Measurements from ENCODE around the gene PRKN. TPM values are rescaled to one million over a fixed set of nuclear protein-coding genes. Genes with fewer than 3 reads are reported as not detected.

Gene PRKN
- total RNA-seq, 1 donor from 2014 or later = 5.7 TPM

GRCh38 chr6:162226803-162227202 lies 500.8 kb downstream of the PRKN start:
- H3K4me3 Mint-ChIP-seq (ENCODE audit: unreplicated experiment) = no peak overlapping the region
- H3K9me3 Mint-ChIP-seq (ENCODE audit: low read depth) = no peaks in the 10 kb centered on the region
- no peak for TF ChIP-seq CTCF (IDR thresholded peaks at IDR 0.05)
- H3K27me3 Mint-ChIP-seq (ENCODE audit: low read depth) = no peaks in the 10 kb centered on the region
- H3K36me3 Mint-ChIP-seq (ENCODE audit: low read depth) = no peaks in the 10 kb centered on the region
- no peak for DNase-seq (ENCODE audit: low spot score)
- no peaks in the 10 kb centered on the region for H3K4me1 Mint-ChIP-seq (ENCODE audit: low read depth)
- no peak overlapping the region for H3K27ac Mint-ChIP-seq (ENCODE audit: unreplicated experiment)

- no peak for TF ChIP-seq CTCF (IDR thresholded peaks at IDR 0.05)
- Mint-ChIP-seq H3K36me3 (ENCODE audit: low read depth) (no peaks in the 10 kb centered on the region), H3K27ac (ENCODE audit: unreplicated experiment) (no peak overlapping the region), H3K4me3 (ENCODE audit: unreplicated experiment) (no peak overlapping the region), H3K27me3 (ENCODE audit: low read depth) (no peaks in the 10 kb centered on the region), H3K9me3 (ENCODE audit: low read depth) (no peaks in the 10 kb centered on the region), H3K4me1 (ENCODE audit: low read depth) (no peaks in the 10 kb centered on the region)
- DNase-seq (ENCODE audit: low spot score) = no peak
Observed at GRCh38 chr6:162222521-162222920, 505.0 kb downstream of the PRKN start.

GRCh38 chr6:162220876-162221275 lies 506.7 kb downstream of the PRKN start:
- no peak overlapping the region for H3K4me3 Mint-ChIP-seq (ENCODE audit: unreplicated experiment)
- no peaks in the 10 kb centered on the region for H3K9me3 Mint-ChIP-seq (ENCODE audit: low read depth)
- no peaks in the 10 kb centered on the region for H3K27me3 Mint-ChIP-seq (ENCODE audit: low read depth)
- no peaks in the 10 kb centered on the region for H3K36me3 Mint-ChIP-seq (ENCODE audit: low read depth)
- no peak for DNase-seq (ENCODE audit: low spot score)
- no peak for TF ChIP-seq CTCF (IDR thresholded peaks at IDR 0.05)
- H3K4me1 Mint-ChIP-seq (ENCODE audit: low read depth) = no peaks in the 10 kb centered on the region
- no peak overlapping the region for H3K27ac Mint-ChIP-seq (ENCODE audit: unreplicated experiment)

GRCh38 chr6:162219266-162219665 lies 508.3 kb downstream of the PRKN start:
- Mint-ChIP-seq H3K27me3 (ENCODE audit: low read depth) (no peaks in the 10 kb centered on the region), H3K4me3 (ENCODE audit: unreplicated experiment) (no peak overlapping the region), H3K36me3 (ENCODE audit: low read depth) (no peaks in the 10 kb centered on the region), H3K9me3 (ENCODE audit: low read depth) (no peaks in the 10 kb centered on the region), H3K27ac (ENCODE audit: unreplicated experiment) (no peak overlapping the region), H3K4me1 (ENCODE audit: low read depth) (no peaks in the 10 kb centered on the region)
- no peak for DNase-seq (ENCODE audit: low spot score)
- TF ChIP-seq CTCF (IDR thresholded peaks at IDR 0.05) = no peak

GRCh38 chr6:162217811-162218493 lies 509.6 kb downstream of the PRKN start:
- H3K36me3 Mint-ChIP-seq (ENCODE audit: low read depth) = no peaks in the 10 kb centered on the region
- no peak overlapping the region for H3K27ac Mint-ChIP-seq (ENCODE audit: unreplicated experiment)
- H3K9me3 Mint-ChIP-seq (ENCODE audit: low read depth) = no peaks in the 10 kb centered on the region
- no peak for DNase-seq (ENCODE audit: low spot score)
- no peaks in the 10 kb centered on the region for H3K27me3 Mint-ChIP-seq (ENCODE audit: low read depth)
- H3K4me3 Mint-ChIP-seq (ENCODE audit: unreplicated experiment) = no peak overlapping the region
- H3K4me1 Mint-ChIP-seq (ENCODE audit: low read depth) = no peaks in the 10 kb centered on the region
- no peak for TF ChIP-seq CTCF (IDR thresholded peaks at IDR 0.05)
